Panc1 (cell line): ENCODE results near the gene KPTN.

Experiments
- POLR2AphosphoS5 ChIP-seq: IDR thresholded peaks from 2 replicates; pipeline ENCODE4 v1.6.1; 2012; ENCODE audit warnings: mild to moderate bottlenecking, low read depth, low read length, moderate library complexity
- TCF7L2 ChIP-seq: IDR thresholded peaks from 2 replicates; pipeline ENCODE4 v1.6.1; 2011; ENCODE audit warnings: mild to moderate bottlenecking, low read depth, low read length, inconsistent platforms
- TF ChIP-seq, protein P1 (sequence below): fragments of 450-650 bp; IDR thresholded peaks from 2 replicates; pipeline ENCODE4 v1.5.1; 2017; ENCODE audit warnings: mild to moderate bottlenecking
- TF ChIP-seq, protein P2 (sequence below), 2 experiments: IDR thresholded peaks; 2 replicates each; pipeline ENCODE4 v1.6.1; 2011 to 2012; ENCODE audit warnings: low read depth in 2 of 2, control low read depth in 1 of 2, low read length in 1 of 2, mild to moderate bottlenecking in 1 of 2, moderate library complexity in 1 of 2; ENCODE audit not compliant: insufficient read depth in 1 of 2

DNA sequence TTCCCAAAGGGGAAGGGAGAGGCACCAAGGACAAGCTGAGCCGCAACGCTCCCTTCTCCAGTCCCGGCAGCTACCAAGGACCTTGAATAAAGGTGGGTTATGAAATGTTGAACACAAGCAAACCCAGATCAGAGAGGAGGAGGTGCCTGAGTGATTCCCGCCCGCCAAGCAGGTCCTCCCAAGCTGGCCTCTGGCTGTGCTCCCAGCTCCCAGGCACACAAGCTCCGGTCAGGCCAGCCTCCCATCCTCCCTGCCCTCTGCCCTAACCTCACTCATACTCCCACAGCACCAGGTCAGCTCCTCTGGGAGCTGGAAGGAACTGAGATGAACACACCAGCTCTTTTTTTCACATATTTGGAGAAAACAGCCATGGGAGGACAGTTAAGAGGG, 27.1 kb upstream of the KPTN start:
- TF ChIP-seq, protein P1, sequence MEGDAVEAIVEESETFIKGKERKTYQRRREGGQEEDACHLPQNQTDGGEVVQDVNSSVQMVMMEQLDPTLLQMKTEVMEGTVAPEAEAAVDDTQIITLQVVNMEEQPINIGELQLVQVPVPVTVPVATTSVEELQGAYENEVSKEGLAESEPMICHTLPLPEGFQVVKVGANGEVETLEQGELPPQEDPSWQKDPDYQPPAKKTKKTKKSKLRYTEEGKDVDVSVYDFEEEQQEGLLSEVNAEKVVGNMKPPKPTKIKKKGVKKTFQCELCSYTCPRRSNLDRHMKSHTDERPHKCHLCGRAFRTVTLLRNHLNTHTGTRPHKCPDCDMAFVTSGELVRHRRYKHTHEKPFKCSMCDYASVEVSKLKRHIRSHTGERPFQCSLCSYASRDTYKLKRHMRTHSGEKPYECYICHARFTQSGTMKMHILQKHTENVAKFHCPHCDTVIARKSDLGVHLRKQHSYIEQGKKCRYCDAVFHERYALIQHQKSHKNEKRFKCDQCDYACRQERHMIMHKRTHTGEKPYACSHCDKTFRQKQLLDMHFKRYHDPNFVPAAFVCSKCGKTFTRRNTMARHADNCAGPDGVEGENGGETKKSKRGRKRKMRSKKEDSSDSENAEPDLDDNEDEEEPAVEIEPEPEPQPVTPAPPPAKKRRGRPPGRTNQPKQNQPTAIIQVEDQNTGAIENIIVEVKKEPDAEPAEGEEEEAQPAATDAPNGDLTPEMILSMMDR, result no peak
- TF ChIP-seq, protein P2, sequence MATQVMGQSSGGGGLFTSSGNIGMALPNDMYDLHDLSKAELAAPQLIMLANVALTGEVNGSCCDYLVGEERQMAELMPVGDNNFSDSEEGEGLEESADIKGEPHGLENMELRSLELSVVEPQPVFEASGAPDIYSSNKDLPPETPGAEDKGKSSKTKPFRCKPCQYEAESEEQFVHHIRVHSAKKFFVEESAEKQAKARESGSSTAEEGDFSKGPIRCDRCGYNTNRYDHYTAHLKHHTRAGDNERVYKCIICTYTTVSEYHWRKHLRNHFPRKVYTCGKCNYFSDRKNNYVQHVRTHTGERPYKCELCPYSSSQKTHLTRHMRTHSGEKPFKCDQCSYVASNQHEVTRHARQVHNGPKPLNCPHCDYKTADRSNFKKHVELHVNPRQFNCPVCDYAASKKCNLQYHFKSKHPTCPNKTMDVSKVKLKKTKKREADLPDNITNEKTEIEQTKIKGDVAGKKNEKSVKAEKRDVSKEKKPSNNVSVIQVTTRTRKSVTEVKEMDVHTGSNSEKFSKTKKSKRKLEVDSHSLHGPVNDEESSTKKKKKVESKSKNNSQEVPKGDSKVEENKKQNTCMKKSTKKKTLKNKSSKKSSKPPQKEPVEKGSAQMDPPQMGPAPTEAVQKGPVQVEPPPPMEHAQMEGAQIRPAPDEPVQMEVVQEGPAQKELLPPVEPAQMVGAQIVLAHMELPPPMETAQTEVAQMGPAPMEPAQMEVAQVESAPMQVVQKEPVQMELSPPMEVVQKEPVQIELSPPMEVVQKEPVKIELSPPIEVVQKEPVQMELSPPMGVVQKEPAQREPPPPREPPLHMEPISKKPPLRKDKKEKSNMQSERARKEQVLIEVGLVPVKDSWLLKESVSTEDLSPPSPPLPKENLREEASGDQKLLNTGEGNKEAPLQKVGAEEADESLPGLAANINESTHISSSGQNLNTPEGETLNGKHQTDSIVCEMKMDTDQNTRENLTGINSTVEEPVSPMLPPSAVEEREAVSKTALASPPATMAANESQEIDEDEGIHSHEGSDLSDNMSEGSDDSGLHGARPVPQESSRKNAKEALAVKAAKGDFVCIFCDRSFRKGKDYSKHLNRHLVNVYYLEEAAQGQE (IDR thresholded peaks at IDR 0.05; ENCODE audit: insufficient read depth in 1 of 2, low read depth in 2 of 2, low read length in 1 of 2), result no peak
- TF ChIP-seq POLR2AphosphoS5 (no peak), TCF7L2 (no peak)
